ENCODE measurements around the gene OR6S1. TPM values are rescaled to one million over a fixed set of nuclear protein-coding genes. Genes with fewer than 3 reads are reported as not detected.

Gene OR6S1
- total and polyA plus RNA-seq, 10 of the 15 experiments (the other 5 are each of a cell fraction or from before 2014, with no cell fraction given) = 0.22 to 0.67 (median 0.43) TPM; not detected in 4

GRCh38 chr14:20624495-20625070, 16.9 kb downstream of the OR6S1 start (continued):
- TF ChIP-seq, protein P1, sequence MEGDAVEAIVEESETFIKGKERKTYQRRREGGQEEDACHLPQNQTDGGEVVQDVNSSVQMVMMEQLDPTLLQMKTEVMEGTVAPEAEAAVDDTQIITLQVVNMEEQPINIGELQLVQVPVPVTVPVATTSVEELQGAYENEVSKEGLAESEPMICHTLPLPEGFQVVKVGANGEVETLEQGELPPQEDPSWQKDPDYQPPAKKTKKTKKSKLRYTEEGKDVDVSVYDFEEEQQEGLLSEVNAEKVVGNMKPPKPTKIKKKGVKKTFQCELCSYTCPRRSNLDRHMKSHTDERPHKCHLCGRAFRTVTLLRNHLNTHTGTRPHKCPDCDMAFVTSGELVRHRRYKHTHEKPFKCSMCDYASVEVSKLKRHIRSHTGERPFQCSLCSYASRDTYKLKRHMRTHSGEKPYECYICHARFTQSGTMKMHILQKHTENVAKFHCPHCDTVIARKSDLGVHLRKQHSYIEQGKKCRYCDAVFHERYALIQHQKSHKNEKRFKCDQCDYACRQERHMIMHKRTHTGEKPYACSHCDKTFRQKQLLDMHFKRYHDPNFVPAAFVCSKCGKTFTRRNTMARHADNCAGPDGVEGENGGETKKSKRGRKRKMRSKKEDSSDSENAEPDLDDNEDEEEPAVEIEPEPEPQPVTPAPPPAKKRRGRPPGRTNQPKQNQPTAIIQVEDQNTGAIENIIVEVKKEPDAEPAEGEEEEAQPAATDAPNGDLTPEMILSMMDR (IDR thresholded peaks at IDR 0.05 in 2 of 3, conservative IDR thresholded peaks at IDR 0.05 in 1 of 3; ENCODE audit: control insufficient read depth in 2 of 3, extremely low read depth in 1 of 3, insufficient read depth in 1 of 3, low read depth in 3 of 3, low read length in 3 of 3) = no peak
- TF ChIP-seq ASH2L (IDR thresholded peaks at IDR 0.05; ENCODE audit: borderline replicate concordance, low read depth) (no peak), RELB (IDR thresholded peaks at IDR 0.05; ENCODE audit: low read depth) (0 out of 2 replicates have a peak, but pooled peaks have one; percentile 13), TCF12 (IDR thresholded peaks at IDR 0.05; ENCODE audit: low read depth, low read length) (no peak), E2F8 (IDR thresholded peaks at IDR 0.05; ENCODE audit: low read depth, partially characterized antibody) (no peak), ZBTB33 (IDR thresholded peaks at IDR 0.05) (0 out of 2 replicates have a peak, but pooled peaks have one; percentile 24), EED (IDR thresholded peaks at IDR 0.05; ENCODE audit: low read depth) (peak; percentile 60; the same call in 1 of the 2 replicates), POLR2AphosphoS2 (IDR thresholded peaks at IDR 0.05; ENCODE audit: low read depth, low read length) (no peak)
- TF ChIP-seq, protein P2, sequence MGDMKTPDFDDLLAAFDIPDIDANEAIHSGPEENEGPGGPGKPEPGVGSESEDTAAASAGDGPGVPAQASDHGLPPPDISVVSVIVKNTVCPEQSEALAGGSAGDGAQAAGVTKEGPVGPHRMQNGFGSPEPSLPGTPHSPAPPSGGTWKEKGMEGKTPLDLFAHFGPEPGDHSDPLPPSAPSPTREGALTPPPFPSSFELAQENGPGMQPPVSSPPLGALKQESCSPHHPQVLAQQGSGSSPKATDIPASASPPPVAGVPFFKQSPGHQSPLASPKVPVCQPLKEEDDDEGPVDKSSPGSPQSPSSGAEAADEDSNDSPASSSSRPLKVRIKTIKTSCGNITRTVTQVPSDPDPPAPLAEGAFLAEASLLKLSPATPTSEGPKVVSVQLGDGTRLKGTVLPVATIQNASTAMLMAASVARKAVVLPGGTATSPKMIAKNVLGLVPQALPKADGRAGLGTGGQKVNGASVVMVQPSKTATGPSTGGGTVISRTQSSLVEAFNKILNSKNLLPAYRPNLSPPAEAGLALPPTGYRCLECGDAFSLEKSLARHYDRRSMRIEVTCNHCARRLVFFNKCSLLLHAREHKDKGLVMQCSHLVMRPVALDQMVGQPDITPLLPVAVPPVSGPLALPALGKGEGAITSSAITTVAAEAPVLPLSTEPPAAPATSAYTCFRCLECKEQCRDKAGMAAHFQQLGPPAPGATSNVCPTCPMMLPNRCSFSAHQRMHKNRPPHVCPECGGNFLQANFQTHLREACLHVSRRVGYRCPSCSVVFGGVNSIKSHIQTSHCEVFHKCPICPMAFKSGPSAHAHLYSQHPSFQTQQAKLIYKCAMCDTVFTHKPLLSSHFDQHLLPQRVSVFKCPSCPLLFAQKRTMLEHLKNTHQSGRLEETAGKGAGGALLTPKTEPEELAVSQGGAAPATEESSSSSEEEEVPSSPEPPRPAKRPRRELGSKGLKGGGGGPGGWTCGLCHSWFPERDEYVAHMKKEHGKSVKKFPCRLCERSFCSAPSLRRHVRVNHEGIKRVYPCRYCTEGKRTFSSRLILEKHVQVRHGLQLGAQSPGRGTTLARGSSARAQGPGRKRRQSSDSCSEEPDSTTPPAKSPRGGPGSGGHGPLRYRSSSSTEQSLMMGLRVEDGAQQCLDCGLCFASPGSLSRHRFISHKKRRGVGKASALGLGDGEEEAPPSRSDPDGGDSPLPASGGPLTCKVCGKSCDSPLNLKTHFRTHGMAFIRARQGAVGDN (IDR thresholded peaks at IDR 0.05) = peak; percentile 52; the same call in 1 of the 2 replicates

Measured in GM12878 (cell line).